ENCODE data around the gene RAB24. TPM values are rescaled to one million over a fixed set of nuclear protein-coding genes. Genes with fewer than 3 reads are reported as not detected.

Gene RAB24
- polyA plus RNA-seq, 1 donor from 2014 or later: 79.0 TPM

- no peak overlapping the region for H3K27ac ChIP-seq (ENCODE audit: low read length)
- H3K36me3 ChIP-seq (ENCODE audit: insufficient read depth, low read length): no peaks in the 10 kb centered on the region
- H3K9me2 ChIP-seq (ENCODE audit: insufficient read depth, low read length): no peaks in the 10 kb centered on the region
- no peak overlapping the region for H3K9ac ChIP-seq (ENCODE audit: low read length)
- no peak overlapping the region for H3K4me2 ChIP-seq (ENCODE audit: low read length)
- TF ChIP-seq RAD21 (conservative IDR thresholded peaks at IDR 0.05): no peak
- no peaks in the 10 kb centered on the region for H3F3A ChIP-seq (ENCODE audit: insufficient read depth, low read length, poor library complexity, severe bottlenecking)
- H4K20me1 ChIP-seq (ENCODE audit: insufficient read depth): no peaks in the 10 kb centered on the region
- H3K27me3 ChIP-seq (ENCODE audit: insufficient read depth, low read depth, low read length): no peaks in the 10 kb centered on the region
- H3K4me3 ChIP-seq (ENCODE audit: low read length): no peak overlapping the region
- no peak overlapping the region for H2AFZ ChIP-seq (ENCODE audit: low read depth, low read length)
- H3K79me2 ChIP-seq (replicated peaks; ENCODE audit: insufficient read depth, low read length): no peaks in the 10 kb centered on the region
- no peaks in the 10 kb centered on the region for H3K9me3 ChIP-seq (ENCODE audit: low read length)
Observed at GRCh38 chr5:177253252-177253651, 50.3 kb downstream of the RAB24 start.

Other genes starting within 250 kb of the RAB24 start
- 10.3 and 14.8 TPM in 2 replicates for gene FGFR4, start 216.8 kb downstream of the RAB24 start, polyA plus RNA-seq
- gene NSD1, start 169.9 kb downstream of the RAB24 start, polyA plus RNA-seq: 12.8 and 15.0 TPM in 2 replicates
- gene PRELID1, start 80 bp upstream of the RAB24 start, polyA plus RNA-seq: 133 and 163 TPM in 2 replicates
- 6.8 and 9.3 TPM in 2 replicates for gene MXD3, start 8.2 kb upstream of the RAB24 start, polyA plus RNA-seq
- gene LMAN2, start 47.9 kb upstream of the RAB24 start, polyA plus RNA-seq: 155 and 156 TPM in 2 replicates
- gene RGS14, start 54.2 kb upstream of the RAB24 start, polyA plus RNA-seq: 23.4 and 32.3 TPM in 2 replicates
- gene SLC34A1, start 80.7 kb upstream of the RAB24 start, polyA plus RNA-seq: not detected in 2 replicates
- gene PFN3, start 96.9 kb upstream of the RAB24 start, polyA plus RNA-seq: not detected in 2 replicates
- 1.4 and 7.8 TPM in 2 replicates for gene F12, start 105.8 kb upstream of the RAB24 start, polyA plus RNA-seq
- 22.6 and 26.5 TPM in 2 replicates for gene GRK6, start 123.0 kb upstream of the RAB24 start, polyA plus RNA-seq
- gene PRR7, start 143.1 kb upstream of the RAB24 start, polyA plus RNA-seq: 44.1 and 46.6 TPM in 2 replicates
- 319 and 353 TPM in 2 replicates for gene DBN1, start 169.9 kb upstream of the RAB24 start, polyA plus RNA-seq
- 21.0 and 45.4 TPM in 2 replicates for gene PDLIM7, start 193.9 kb upstream of the RAB24 start, polyA plus RNA-seq
- gene DOK3, start 206.1 kb upstream of the RAB24 start, polyA plus RNA-seq: 5.1 and 5.5 TPM in 2 replicates
- gene DDX41, start 213.2 kb upstream of the RAB24 start, polyA plus RNA-seq: 113 and 212 TPM in 2 replicates

Measured in neural cell (in vitro differentiated cells).